ENCODE measurements around the gene NPAS2.

The NPAS2 gene

GRCh38 chr2:101006065-101006715 is 186.3 kb downstream of the NPAS2 start:
- Histone ChIP-seq H3F3A (ENCODE audit: low read depth) (no peaks in the 10 kb centered on the region), H3K4me3 (ENCODE audit: low read length, poor library complexity, severe bottlenecking) (no peak overlapping the region), H3K36me3 (ENCODE audit: insufficient read depth, low read length) (peaks cover 39% of the 10 kb centered on the region; the same call in 1 of the 2 replicates), H2AFZ (ENCODE audit: low read length) (no peak overlapping the region), H3K4me2 (ENCODE audit: low read depth, low read length, poor library complexity, severe bottlenecking) (peak overlapping the region; percentile 82), H4K20me1 (ENCODE audit: insufficient read depth, low read length, poor library complexity, severe bottlenecking) (peaks cover 34% of the 10 kb centered on the region), H3K79me2 (ENCODE audit: insufficient read depth, low read length) (peaks cover 45% of the 10 kb centered on the region), H3K9me2 (replicated peaks; ENCODE audit: low read depth, low read length) (no peaks in the 10 kb centered on the region), H3K4me1 (ENCODE audit: insufficient read depth, low read length, poor library complexity, severe bottlenecking) (peaks cover 19% of the 10 kb centered on the region), H3K27me3 (ENCODE audit: insufficient read depth, low read length, poor library complexity, severe bottlenecking) (peaks cover 11% of the 10 kb centered on the region), H3K9me3 (ENCODE audit: insufficient read depth, low read depth, low read length) (no peaks in the 10 kb centered on the region), H3K9ac (ENCODE audit: low read depth, low read length, poor library complexity, severe bottlenecking) (no peak overlapping the region)
- TF ChIP-seq EZH2phosphoT487 (IDR thresholded peaks at IDR 0.05; ENCODE audit: borderline replicate concordance) (no peak), CTCF (conservative IDR thresholded peaks at IDR 0.05; ENCODE audit: low read length) (no peak)

- TF ChIP-seq EZH2phosphoT487 (IDR thresholded peaks at IDR 0.05; ENCODE audit: borderline replicate concordance), result no peak
- no peak for TF ChIP-seq CTCF (conservative IDR thresholded peaks at IDR 0.05; ENCODE audit: low read length)
- Histone ChIP-seq H3F3A (ENCODE audit: low read depth) (no peaks in the 10 kb centered on the region), H3K27me3 (ENCODE audit: insufficient read depth, low read length, poor library complexity, severe bottlenecking) (peaks cover 2% of the 10 kb centered on the region), H3K79me2 (ENCODE audit: insufficient read depth, low read length) (peaks cover 39% of the 10 kb centered on the region), H3K36me3 (ENCODE audit: insufficient read depth, low read length) (peaks cover 39% of the 10 kb centered on the region; the same call in 1 of the 2 replicates), H3K4me1 (ENCODE audit: insufficient read depth, low read length, poor library complexity, severe bottlenecking) (peaks cover 19% of the 10 kb centered on the region), H3K9me3 (ENCODE audit: insufficient read depth, low read depth, low read length) (no peaks in the 10 kb centered on the region), H3K4me2 (ENCODE audit: low read depth, low read length, poor library complexity, severe bottlenecking) (no peak overlapping the region), H3K9ac (ENCODE audit: low read depth, low read length, poor library complexity, severe bottlenecking) (no peak overlapping the region), H3K9me2 (replicated peaks; ENCODE audit: low read depth, low read length) (no peaks in the 10 kb centered on the region), H3K4me3 (ENCODE audit: low read length, poor library complexity, severe bottlenecking) (no peak overlapping the region), H2AFZ (ENCODE audit: low read length) (no peak overlapping the region), H4K20me1 (ENCODE audit: insufficient read depth, low read length, poor library complexity, severe bottlenecking) (peaks cover 33% of the 10 kb centered on the region)
These were observed 187.7 kb downstream of the NPAS2 start for GRCh38 chr2:101007415-101008345.

GRCh38 chr2:101011152-101011551 is 191.2 kb downstream of the NPAS2 start:
- Histone ChIP-seq H3K9ac (ENCODE audit: low read depth, low read length, poor library complexity, severe bottlenecking) (no peak overlapping the region), H3K4me1 (ENCODE audit: insufficient read depth, low read length, poor library complexity, severe bottlenecking) (peaks cover 6% of the 10 kb centered on the region), H3K79me2 (ENCODE audit: insufficient read depth, low read length) (peaks cover 4% of the 10 kb centered on the region; the same call in 1 of the 2 replicates), H4K20me1 (ENCODE audit: insufficient read depth, low read length, poor library complexity, severe bottlenecking) (peaks cover 9% of the 10 kb centered on the region), H3K9me3 (ENCODE audit: insufficient read depth, low read depth, low read length) (no peaks in the 10 kb centered on the region), H3K4me2 (ENCODE audit: low read depth, low read length, poor library complexity, severe bottlenecking) (no peak overlapping the region), H3K36me3 (ENCODE audit: insufficient read depth, low read length) (peaks cover 15% of the 10 kb centered on the region; the same call in 1 of the 2 replicates), H3F3A (ENCODE audit: low read depth) (no peaks in the 10 kb centered on the region), H3K9me2 (replicated peaks; ENCODE audit: low read depth, low read length) (no peaks in the 10 kb centered on the region), H3K27me3 (ENCODE audit: insufficient read depth, low read length, poor library complexity, severe bottlenecking) (no peaks in the 10 kb centered on the region), H2AFZ (ENCODE audit: low read length) (no peak overlapping the region), H3K4me3 (ENCODE audit: low read length, poor library complexity, severe bottlenecking) (no peak overlapping the region)
- TF ChIP-seq EZH2phosphoT487 (IDR thresholded peaks at IDR 0.05; ENCODE audit: borderline replicate concordance) (no peak), CTCF (conservative IDR thresholded peaks at IDR 0.05; ENCODE audit: low read length) (no peak)

All from Loucy (cell line).